Neural cell (in vitro differentiated cells): ENCODE data around the gene CHIA. TPM values are rescaled to one million over a fixed set of nuclear protein-coding genes. Genes with fewer than 3 reads are reported as not detected.

Source experiments
- H2AFZ ChIP-seq: fragments of 200-600, 300-800 bp; sonication (generic), shearing (Covaris generic); 2 replicates; pipeline ENCODE4 v1.6.0; 2014; ENCODE audit warnings: low read depth, mild to moderate bottlenecking, antibody characterized with exemption, low read length, moderate library complexity
- H3F3A ChIP-seq: fragments of 200-600 bp; shearing (Covaris generic); 2 replicates; pipeline ENCODE4 v1.6.1; 2016; ENCODE audit warnings: mild to moderate bottlenecking, moderate library complexity, mixed read lengths, antibody characterized with exemption, low read length; ENCODE audit not compliant: insufficient read depth, poor library complexity, severe bottlenecking
- H3K27ac ChIP-seq: fragments of 200-600, 300-800 bp; sonication (generic), shearing (Covaris generic); 2 replicates; pipeline ENCODE4 v1.5.1; 2014; ENCODE audit warnings: mild to moderate bottlenecking, low read length, moderate library complexity
- H3K27me3 ChIP-seq: fragments of 300-800, 200-600 bp; sonication (generic), shearing (Covaris generic); 2 replicates; pipeline ENCODE4 v1.6.0; 2014; ENCODE audit warnings: mild to moderate bottlenecking, low read depth, low read length, moderate library complexity; ENCODE audit not compliant: insufficient read depth
- H3K36me3 ChIP-seq: fragments of 300-800, 200-600 bp; sonication (generic), shearing (Covaris generic); 2 replicates; pipeline ENCODE4 v1.5.1; 2014; ENCODE audit warnings: mild to moderate bottlenecking, antibody characterized with exemption, low read length, moderate library complexity; ENCODE audit not compliant: insufficient read depth
- H3K4me2 ChIP-seq: fragments of 300-800, 200-600 bp; sonication (generic), shearing (Covaris generic); 2 replicates; pipeline ENCODE4 v1.6.0; 2014; ENCODE audit warnings: mild to moderate bottlenecking, low read length
- H3K4me3 ChIP-seq: fragments of 300-800, 200-600 bp; sonication (generic), shearing (Covaris generic); 2 replicates; pipeline ENCODE4 v1.5.1; 2014; ENCODE audit warnings: mild to moderate bottlenecking, low read length, moderate library complexity
- H3K79me2 ChIP-seq: fragments of 200-600 bp; shearing (Covaris generic); replicated peaks from 2 replicates; pipeline ENCODE4 v1.6.0; 2014; ENCODE audit warnings: mild to moderate bottlenecking, low read length, moderate library complexity; ENCODE audit not compliant: insufficient read depth
- H3K9ac ChIP-seq: fragments of 300-800, 200-600 bp; sonication (generic), shearing (Covaris generic); 2 replicates; pipeline ENCODE4 v1.6.1; 2016; ENCODE audit warnings: mild to moderate bottlenecking, low read length, mixed read lengths
- H3K9me2 ChIP-seq: fragments of 200-600 bp; shearing (Covaris generic); 2 replicates; pipeline ENCODE4 v1.6.1; 2016; ENCODE audit warnings: mild to moderate bottlenecking, low read length, mixed read lengths; ENCODE audit not compliant: insufficient read depth
- H3K9me3 ChIP-seq: fragments of 200-600, 300-800 bp; sonication (generic), shearing (Covaris generic); 2 replicates; pipeline ENCODE4 v1.6.1; 2016; ENCODE audit warnings: mild to moderate bottlenecking, mixed run types, low read length, moderate library complexity, mixed read lengths
- H4K20me1 ChIP-seq: fragments of 200-600 bp; shearing (Covaris generic); 2 replicates; pipeline ENCODE4 v1.6.1; 2016; ENCODE audit warnings: mild to moderate bottlenecking, mixed run types; ENCODE audit not compliant: insufficient read depth
- EP300 ChIP-seq: fragments of 450-650 bp; conservative IDR thresholded peaks from 2 replicates; pipeline ENCODE4 v1.6.1; 2014; ENCODE audit warnings: antibody characterized with exemption, mild to moderate bottlenecking, moderate library complexity; ENCODE audit not compliant: poor library complexity, severe bottlenecking
- EZH2 ChIP-seq: fragments of 200-600, 300-800 bp; shearing (Covaris generic), sonication (generic); IDR thresholded peaks from 2 replicates; pipeline ENCODE4 v1.6.1; 2014; ENCODE audit warnings: antibody characterized with exemption, low read length, borderline replicate concordance, mild to moderate bottlenecking; ENCODE audit not compliant: insufficient read depth, poor library complexity, severe bottlenecking
- MXI1 ChIP-seq: fragments of 450-650 bp; conservative IDR thresholded peaks from 2 replicates; pipeline ENCODE4 v1.6.1; 2014; ENCODE audit warnings: antibody characterized with exemption, mild to moderate bottlenecking; ENCODE audit not compliant: poor library complexity, severe bottlenecking
- POLR2AphosphoS5 ChIP-seq: IDR thresholded peaks from 2 replicates; pipeline ENCODE4 v1.6.1; 2012
- RAD21 ChIP-seq: fragments of 450-650 bp; conservative IDR thresholded peaks from 2 replicates; pipeline ENCODE4 v1.6.1; 2014; ENCODE audit warnings: antibody characterized with exemption, mild to moderate bottlenecking, moderate library complexity
- REST ChIP-seq: IDR thresholded peaks from 2 replicates; pipeline ENCODE4 v1.6.1; 2012; ENCODE audit warnings: borderline replicate concordance
- SMC3 ChIP-seq: fragments of 450-650 bp; conservative IDR thresholded peaks from 2 replicates; pipeline ENCODE4 v1.6.1; 2014; ENCODE audit warnings: antibody characterized with exemption, mild to moderate bottlenecking, moderate library complexity; ENCODE audit not compliant: poor library complexity
- TAF1 ChIP-seq: IDR thresholded peaks from 2 replicates; pipeline ENCODE4 v1.6.1; 2012; ENCODE audit warnings: low read depth
- polyA plus RNA-seq: library from polyadenylated mRNA; depleted of rRNA; stranded (reverse); fragments of >200 nt; gene quantifications from 2 replicates; pipeline ENCODE4 v1.2.3, GENCODE V29; 2014
- TF ChIP-seq, protein P1 (sequence below): fragments of 450-650 bp; IDR thresholded peaks from 2 replicates; pipeline ENCODE4 v1.5.1; 2014; ENCODE audit warnings: antibody characterized with exemption, mild to moderate bottlenecking, moderate library complexity; ENCODE audit not compliant: poor library complexity, severe bottlenecking

The CHIA gene
- polyA plus RNA-seq, 1 donor from 2014 or later, result not detected

GRCh38 chr1:111253876-111254275, 36.8 kb upstream of the CHIA start:
- H3K9me3 ChIP-seq, result no peaks in the 10 kb centered on the region
- no peaks in the 10 kb centered on the region for H3F3A ChIP-seq
- H2AFZ ChIP-seq, result no peak overlapping the region
- TF ChIP-seq SMC3, result no peak
- no peak for TF ChIP-seq RAD21
- H3K79me2 ChIP-seq, result no peaks in the 10 kb centered on the region
- no peaks in the 10 kb centered on the region for H3K9me2 ChIP-seq
- no peak overlapping the region for H3K4me3 ChIP-seq
- H3K27ac ChIP-seq, result no peak overlapping the region
- no peak overlapping the region for H3K4me2 ChIP-seq
- no peaks in the 10 kb centered on the region for H3K27me3 ChIP-seq
- H3K36me3 ChIP-seq, result no peaks in the 10 kb centered on the region
- no peak overlapping the region for H3K9ac ChIP-seq
- H4K20me1 ChIP-seq, result no peaks in the 10 kb centered on the region

DNA sequence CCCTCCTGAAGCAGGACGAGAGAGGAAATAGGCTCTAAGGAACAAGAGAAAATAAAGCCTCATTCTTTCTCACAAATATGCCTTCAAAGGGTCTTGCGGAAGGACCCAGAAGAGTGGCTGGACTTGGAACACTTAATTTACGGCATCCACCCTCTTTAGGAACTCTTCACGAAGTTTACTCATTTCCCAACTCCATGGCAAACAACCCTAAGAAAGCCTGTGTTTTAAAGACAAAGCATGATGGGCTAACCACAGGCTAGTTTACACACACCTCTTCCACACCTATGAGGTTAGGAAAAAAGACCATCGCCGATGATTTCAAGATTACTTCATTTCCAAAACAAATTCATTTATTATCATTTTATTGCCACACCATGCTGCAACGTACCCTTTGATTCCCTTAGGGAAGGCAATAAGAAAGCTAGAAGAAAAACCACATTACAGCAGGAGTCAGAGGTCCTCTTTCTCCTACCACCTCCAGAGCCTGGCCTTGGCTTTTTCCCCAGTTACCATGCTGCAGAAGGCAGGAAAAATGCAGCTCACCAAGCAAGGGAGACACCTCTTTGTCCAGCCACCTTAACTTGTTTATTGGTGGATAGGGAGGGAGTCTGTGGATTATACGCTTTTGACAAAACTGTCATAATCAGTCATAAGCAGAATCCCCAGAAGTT, 33.5 kb upstream of the CHIA start:
- Histone ChIP-seq H3K9ac (no peak overlapping the region), H3F3A (no peaks in the 10 kb centered on the region), H3K27me3 (no peaks in the 10 kb centered on the region), H3K27ac (no peak overlapping the region), H3K9me2 (no peaks in the 10 kb centered on the region), H4K20me1 (no peaks in the 10 kb centered on the region), H3K36me3 (no peaks in the 10 kb centered on the region), H3K79me2 (no peaks in the 10 kb centered on the region), H3K4me3 (no peak overlapping the region), H3K4me2 (no peak overlapping the region), H2AFZ (no peak overlapping the region), H3K9me3 (no peaks in the 10 kb centered on the region)
- no peak for TF ChIP-seq SMC3
- no peak for TF ChIP-seq POLR2AphosphoS5
- TF ChIP-seq TAF1, result no peak
- TF ChIP-seq EZH2, result no peak
- TF ChIP-seq EP300, result no peak
- no peak for TF ChIP-seq RAD21
- TF ChIP-seq, protein P1, sequence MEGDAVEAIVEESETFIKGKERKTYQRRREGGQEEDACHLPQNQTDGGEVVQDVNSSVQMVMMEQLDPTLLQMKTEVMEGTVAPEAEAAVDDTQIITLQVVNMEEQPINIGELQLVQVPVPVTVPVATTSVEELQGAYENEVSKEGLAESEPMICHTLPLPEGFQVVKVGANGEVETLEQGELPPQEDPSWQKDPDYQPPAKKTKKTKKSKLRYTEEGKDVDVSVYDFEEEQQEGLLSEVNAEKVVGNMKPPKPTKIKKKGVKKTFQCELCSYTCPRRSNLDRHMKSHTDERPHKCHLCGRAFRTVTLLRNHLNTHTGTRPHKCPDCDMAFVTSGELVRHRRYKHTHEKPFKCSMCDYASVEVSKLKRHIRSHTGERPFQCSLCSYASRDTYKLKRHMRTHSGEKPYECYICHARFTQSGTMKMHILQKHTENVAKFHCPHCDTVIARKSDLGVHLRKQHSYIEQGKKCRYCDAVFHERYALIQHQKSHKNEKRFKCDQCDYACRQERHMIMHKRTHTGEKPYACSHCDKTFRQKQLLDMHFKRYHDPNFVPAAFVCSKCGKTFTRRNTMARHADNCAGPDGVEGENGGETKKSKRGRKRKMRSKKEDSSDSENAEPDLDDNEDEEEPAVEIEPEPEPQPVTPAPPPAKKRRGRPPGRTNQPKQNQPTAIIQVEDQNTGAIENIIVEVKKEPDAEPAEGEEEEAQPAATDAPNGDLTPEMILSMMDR, result no peak

DNA sequence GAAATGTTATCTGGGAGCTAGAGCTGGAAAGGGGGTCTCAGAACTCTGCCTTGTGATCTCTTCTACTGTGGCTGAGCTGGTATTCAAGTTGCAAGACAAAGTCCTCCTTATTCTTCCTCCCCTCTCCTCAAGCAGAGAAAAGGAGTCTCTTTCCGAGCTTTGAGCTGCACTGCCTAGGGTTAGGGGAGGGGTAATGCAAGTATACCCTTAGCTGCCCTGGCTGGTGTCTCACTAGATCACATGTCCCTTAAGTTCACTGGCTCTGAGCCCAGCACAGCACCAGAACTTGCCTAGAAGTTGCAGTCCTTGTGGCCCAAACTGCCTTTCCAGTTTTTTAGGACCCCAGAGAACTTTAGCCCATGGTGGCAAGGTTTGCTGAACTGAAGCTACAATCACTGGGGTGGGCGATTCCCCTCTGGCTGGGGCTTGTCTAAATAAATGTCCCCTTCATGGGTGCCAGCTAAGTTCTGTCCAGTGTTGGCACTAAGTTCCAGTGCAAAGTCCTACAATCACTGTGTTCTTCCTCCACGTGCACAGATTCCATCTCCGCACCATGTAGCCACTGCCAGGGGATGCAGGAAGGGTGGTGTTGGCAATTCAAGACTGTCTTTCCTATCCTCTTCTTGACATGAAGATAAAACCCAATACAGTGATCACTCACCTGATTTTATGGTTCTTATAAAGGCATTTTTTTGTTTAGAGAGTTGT, 22.7 kb upstream of the CHIA start:
- Histone ChIP-seq H3K9ac (no peak overlapping the region), H3F3A (no peaks in the 10 kb centered on the region), H3K79me2 (no peaks in the 10 kb centered on the region), H2AFZ (no peak overlapping the region), H4K20me1 (no peaks in the 10 kb centered on the region), H3K4me2 (no peak overlapping the region), H3K36me3 (no peaks in the 10 kb centered on the region), H3K9me2 (no peaks in the 10 kb centered on the region), H3K4me3 (no peak overlapping the region), H3K27me3 (peaks cover 4% of the 10 kb centered on the region), H3K27ac (no peak overlapping the region), H3K9me3 (no peaks in the 10 kb centered on the region)
- no peak for TF ChIP-seq SMC3
- TF ChIP-seq RAD21, result no peak
- TF ChIP-seq REST, result no peak
- no peak for TF ChIP-seq EZH2
- no peak for TF ChIP-seq EP300
- TF ChIP-seq TAF1, result no peak
- TF ChIP-seq MXI1, result no peak
- TF ChIP-seq, protein P1, result no peak
- TF ChIP-seq POLR2AphosphoS5, result no peak
